Liver (tissue), 9 donors: ENCODE results near the gene BMP7. TPM values are rescaled to one million over a fixed set of nuclear protein-coding genes. Genes with fewer than 3 reads are reported as not detected.

ENCODE experiments used
- DNase-seq: peaks from one replicate; pipeline ENCODE4 v3.0.0-alpha.2; 2017; ENCODE audit warnings: low spot score
- H3K27ac ChIP-seq, 2 donors: one replicate each; pipeline ENCODE4 v1.7.0; 2013; ENCODE audit warnings: inconsistent platforms in 2 of 2, low read length in 2 of 2, control low read depth in 1 of 2, low read depth in 1 of 2, mild to moderate bottlenecking in 1 of 2
- H3K27me3 ChIP-seq, 4 donors: one replicate each; pipeline versions ENCODE4 v1.6.1 to v1.7.0; 2013; ENCODE audit warnings: low read length in 3 of 4, inconsistent platforms in 1 of 4, mild to moderate bottlenecking in 1 of 4, moderate library complexity in 1 of 4; ENCODE audit not compliant: control insufficient read depth in 4 of 4, insufficient read depth in 4 of 4
- H3K36me3 ChIP-seq, 4 donors: one replicate each; pipeline versions ENCODE4 v1.6.1 to v1.7.0; 2013; ENCODE audit warnings: low read length in 3 of 4, mild to moderate bottlenecking in 3 of 4, low read depth in 1 of 4, moderate library complexity in 1 of 4; ENCODE audit not compliant: control insufficient read depth in 4 of 4, insufficient read depth in 3 of 4
- H3K4me1 ChIP-seq, 4 donors: one replicate each; pipeline versions ENCODE4 v1.6.1 to v1.7.0; 2013; ENCODE audit warnings: low read length in 3 of 4, mild to moderate bottlenecking in 3 of 4, moderate library complexity in 1 of 4; ENCODE audit not compliant: control insufficient read depth in 4 of 4, insufficient read depth in 4 of 4
- H3K4me3 ChIP-seq, 3 donors: one replicate each; pipeline versions ENCODE4 v1.6.1 to v1.7.0; 2013; ENCODE audit warnings: low read length in 3 of 3, control low read depth in 1 of 3, low read depth in 1 of 3, mild to moderate bottlenecking in 1 of 3
- H3K9ac ChIP-seq, 2 donors: one replicate each; pipeline ENCODE4 v1.7.0; 2013; ENCODE audit warnings: low read length in 2 of 2, mild to moderate bottlenecking in 2 of 2, moderate library complexity in 2 of 2, control low read depth in 1 of 2, low read depth in 1 of 2
- H3K9me3 ChIP-seq, 4 donors: one replicate each; pipeline versions ENCODE4 v1.6.1 to v1.7.0; 2013; ENCODE audit warnings: low read length in 3 of 4; ENCODE audit not compliant: control insufficient read depth in 4 of 4
- ATF3 ChIP-seq: IDR thresholded peaks from 2 replicates; pipeline ENCODE4 v1.6.1; 2016; ENCODE audit warnings: antibody characterized with exemption
- EGR1 ChIP-seq, 2 donors: IDR thresholded peaks; 2 replicates each; pipeline ENCODE4 v1.6.1; 2016 to 2018; ENCODE audit warnings: antibody characterized with exemption in 2 of 2, low read depth in 2 of 2
- FOXA2 ChIP-seq: IDR thresholded peaks from 2 replicates; pipeline ENCODE4 v1.6.1; 2016; ENCODE audit warnings: antibody characterized with exemption
- HNF4A ChIP-seq, 2 donors: conservative IDR thresholded peaks; 2 replicates each; pipeline ENCODE4 v1.6.1; 2016; ENCODE audit warnings: antibody characterized with exemption in 2 of 2, mild to moderate bottlenecking in 2 of 2
- MAX ChIP-seq: IDR thresholded peaks from 2 replicates; pipeline ENCODE4 v1.6.1; 2016; ENCODE audit warnings: antibody characterized with exemption
- NR2F2 ChIP-seq: IDR thresholded peaks from 2 replicates; pipeline ENCODE4 v1.6.1; 2016; ENCODE audit warnings: antibody characterized with exemption
- REST ChIP-seq: IDR thresholded peaks from 2 replicates; pipeline ENCODE4 v1.6.1; 2016; ENCODE audit warnings: antibody characterized with exemption, mild to moderate bottlenecking
- RXRA ChIP-seq, 2 donors: IDR thresholded peaks; 2 replicates each; pipeline ENCODE4 v1.6.1; 2017 to 2018; ENCODE audit warnings: antibody characterized with exemption in 2 of 2, mild to moderate bottlenecking in 1 of 2
- SP1 ChIP-seq: IDR thresholded peaks from 2 replicates; pipeline ENCODE4 v1.6.1; 2018; ENCODE audit warnings: antibody characterized with exemption, mild to moderate bottlenecking
- TAF1 ChIP-seq: conservative IDR thresholded peaks from 2 replicates; pipeline ENCODE4 v1.6.1; 2016; ENCODE audit warnings: antibody characterized with exemption, mild to moderate bottlenecking
- WGBS: extraction: QIAGEN DNeasy Blood & Tissue Kit; methylation state at CpG from one replicate; pipeline ENCODE4 v1.1.7; 2013; 5-methylcytosine and 5-hydroxymethylcytosine counted together
- polyA plus RNA-seq, 2 donors: library from polyadenylated mRNA; stranded (reverse) in 1 of 2; unstranded in 1 of 2; fragments of 200-250 nt in 1 of 2; fragments of >200 nt in 1 of 2; fragmentation: Nextera tagmentation in 1 of 2; extraction: Ambion mirVana in 1 of 2; gene quantifications; one replicate each; pipeline versions ENCODE4 v1.2.1 to v1.2.3, GENCODE V29; 2013 to 2015
- total RNA-seq, 2 donors: library from RNA; depleted of rRNA; stranded (reverse); fragments of >200 nt; gene quantifications; one replicate each; pipeline ENCODE4 v1.2.3, GENCODE V29; 2014
- donor health status: healthy.
- donor health status: healthy.
- donor health status: healthy.
- donor health status: healthy.
- donor health status: healthy.

Gene BMP7
- total and polyA plus RNA-seq, 4 donors = not detected

GRCh38 chr20:57251344-57251743 is 15.1 kb downstream of the BMP7 start:
- H3K9me3 ChIP-seq = peaks cover 0 to 2% (median 0%) of the 10 kb centered on the region in 4 donors
- H3K9ac ChIP-seq = no peak overlapping the region
- 71% methylated on average over 7 of the region's 7 CpGs for WGBS
- TF ChIP-seq TAF1 (no peak), SP1 (no peak), ATF3 (no peak), RXRA (IDR thresholded peaks at IDR 0.05) (no peak)
- H3K27ac ChIP-seq = no peak overlapping the region
- no peaks in the 10 kb centered on the region for H3K4me1 ChIP-seq
- H3K27me3 ChIP-seq = peaks cover 0 to 8% (median 2%) of the 10 kb centered on the region in 4 donors
- DNase-seq = no peak
- no peak overlapping the region for H3K4me3 ChIP-seq
- no peaks in the 10 kb centered on the region for H3K36me3 ChIP-seq

- H3K27me3 ChIP-seq = peaks cover 0 to 8% (median 2%) of the 10 kb centered on the region in 4 donors
- no peak overlapping the region for H3K27ac ChIP-seq
- peaks cover 0 to 2% (median 0%) of the 10 kb centered on the region in 4 donors for H3K9me3 ChIP-seq
- 68% methylated on average over 15 of the region's 15 CpGs for WGBS
- H3K36me3 ChIP-seq = no peaks in the 10 kb centered on the region
- H3K4me1 ChIP-seq = no peaks in the 10 kb centered on the region
- TF ChIP-seq TAF1 (no peak), FOXA2 (no peak), EGR1 (IDR thresholded peaks at IDR 0.05; ENCODE audit: low read depth in 2 of 2) (no peak)
- H3K9ac ChIP-seq = no peak overlapping the region
- no peak overlapping the region for H3K4me3 ChIP-seq
- no peak for DNase-seq
Measured at GRCh38 chr20:57250607-57251343, 15.7 kb downstream of the BMP7 start.

DNA sequence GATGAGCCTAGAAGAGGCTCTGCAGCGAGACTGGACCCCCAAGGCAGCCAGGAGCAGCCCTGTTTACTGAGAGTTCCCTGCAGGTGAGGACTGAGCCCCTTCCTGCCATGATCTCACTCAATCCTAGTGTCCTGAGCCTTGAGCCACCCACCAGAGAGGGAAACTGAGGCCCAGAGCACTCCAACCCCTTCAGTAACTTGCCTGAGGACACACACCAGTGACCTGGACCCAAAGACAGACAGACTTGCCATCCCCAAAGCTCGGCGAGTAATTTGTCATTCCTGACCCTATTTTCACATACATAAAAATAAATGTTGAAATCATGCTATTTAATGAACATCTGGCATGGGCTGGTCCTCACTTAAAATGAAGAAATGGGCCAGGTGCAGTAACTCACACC is 16.7 kb downstream of the BMP7 start:
- peaks cover 0 to 8% (median 2%) of the 10 kb centered on the region in 4 donors for H3K27me3 ChIP-seq
- TF ChIP-seq MAX = no peak
- no peak for DNase-seq
- WGBS = 95% methylated on average over 3 of the region's 3 CpGs
- H3K4me3 ChIP-seq = no peak overlapping the region
- peaks cover 0 to 2% (median 0%) of the 10 kb centered on the region in 4 donors for H3K9me3 ChIP-seq
- no peak overlapping the region for H3K27ac ChIP-seq
- no peaks in the 10 kb centered on the region for H3K4me1 ChIP-seq
- H3K36me3 ChIP-seq = no peaks in the 10 kb centered on the region
- no peak overlapping the region for H3K9ac ChIP-seq

GRCh38 chr20:57249073-57249472 is 17.4 kb downstream of the BMP7 start:
- no peak overlapping the region for H3K4me3 ChIP-seq
- peaks cover 0 to 8% (median 2%) of the 10 kb centered on the region in 4 donors for H3K27me3 ChIP-seq
- H3K9ac ChIP-seq = no peak overlapping the region
- peaks cover 0 to 2% (median 0%) of the 10 kb centered on the region in 4 donors for H3K9me3 ChIP-seq
- H3K4me1 ChIP-seq = no peaks in the 10 kb centered on the region
- no peak for DNase-seq
- 89% methylated on average over 5 of the region's 5 CpGs for WGBS
- H3K27ac ChIP-seq = no peak overlapping the region
- TF ChIP-seq REST = no peak
- no peak for TF ChIP-seq ATF3
- TF ChIP-seq HNF4A (conservative IDR thresholded peaks at IDR 0.05) = no peak
- TF ChIP-seq MAX = no peak
- no peak for TF ChIP-seq NR2F2
- no peaks in the 10 kb centered on the region for H3K36me3 ChIP-seq
